Body of pancreas (tissue), 4 donors: ENCODE results near the gene EPB41L3.

Experiments used
- CTCF ChIP-seq, 7 experiments: fragments of 450-650 bp in 4 of 7; fragments of 200-600 bp in 3 of 7; sonication (generic) in 3 of 7; IDR thresholded peaks; one replicate each; pipeline ENCODE4 v1.5.1; 2016 to 2019; ENCODE audit warnings: antibody characterized with exemption in 7 of 7
- POLR2A ChIP-seq, 3 donors: fragments of 450-650 bp; IDR thresholded peaks; one replicate each; pipeline ENCODE4 v1.6.1; 2016; ENCODE audit warnings: antibody characterized with exemption in 3 of 3, mild to moderate bottlenecking in 2 of 3

- TF ChIP-seq CTCF (IDR thresholded peaks at IDR 0.05) (no peak), POLR2A (IDR thresholded peaks at IDR 0.05) (no peak)
Measured at GRCh38 chr18:5389356-5389755, 154.4 kb downstream of the EPB41L3 start.
